Measurements from ENCODE around the gene RNASE9.
"Not testable (repeated sequence)": the region's sequence is repeated elsewhere in the genome, so short reads cannot be mapped to it uniquely, and the experiment has no call there.

Gene RNASE9

DNA sequence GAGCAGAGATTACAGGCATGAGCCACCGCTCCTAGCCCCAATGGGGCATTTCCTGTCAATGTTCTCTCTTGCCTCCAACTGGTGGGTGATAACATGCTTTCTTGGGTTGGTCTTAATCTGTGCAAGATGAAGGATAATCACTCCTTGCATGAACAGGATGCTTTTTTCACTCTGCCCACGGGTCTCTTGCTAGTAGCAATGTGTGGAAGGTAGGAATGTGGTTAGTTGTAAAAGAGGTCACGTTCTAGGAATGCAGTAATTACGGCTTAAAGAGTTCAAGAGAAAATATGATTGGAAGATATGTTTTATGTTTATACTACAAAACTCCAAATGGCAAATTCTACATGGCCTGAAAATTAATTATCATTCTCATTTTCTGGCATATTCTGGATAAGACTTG lies 45.0 kb downstream of the RNASE9 start:
- no peak for DNase-seq

DNA sequence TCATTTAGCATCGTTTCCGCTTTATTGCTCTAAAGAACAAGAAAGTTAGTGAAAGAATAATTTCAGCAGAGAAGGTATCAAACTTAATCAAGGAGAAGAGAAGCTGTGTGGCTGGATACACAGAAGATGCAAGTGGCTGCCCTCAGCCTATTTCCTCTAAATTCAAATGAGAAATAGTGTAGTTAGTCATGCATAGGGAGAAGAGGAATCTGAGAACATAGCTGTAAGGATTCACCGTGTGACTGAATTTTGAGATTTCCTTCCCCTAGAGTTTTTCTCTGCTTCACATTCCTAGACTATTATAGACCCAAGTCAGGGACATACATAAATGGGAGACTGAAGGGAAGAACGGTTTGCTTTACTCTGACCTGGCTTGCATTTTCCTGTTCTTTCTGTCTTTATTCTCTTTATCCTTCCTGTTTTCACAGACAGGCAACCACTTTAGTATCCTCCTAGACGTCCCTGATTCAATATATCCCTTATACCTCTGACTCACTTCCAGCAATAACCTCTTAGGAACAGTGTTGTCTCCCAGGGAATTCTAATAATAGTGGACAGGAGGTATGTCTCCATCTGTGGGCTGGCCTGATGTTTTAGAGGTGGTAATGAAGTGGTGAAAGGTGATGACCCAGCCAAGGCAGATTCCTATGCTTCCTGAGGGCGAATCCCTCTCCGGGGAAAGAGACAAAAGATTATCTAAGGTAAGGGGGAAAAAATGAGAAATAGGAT lies 48.5 kb downstream of the RNASE9 start:
- no peak for DNase-seq

DNA sequence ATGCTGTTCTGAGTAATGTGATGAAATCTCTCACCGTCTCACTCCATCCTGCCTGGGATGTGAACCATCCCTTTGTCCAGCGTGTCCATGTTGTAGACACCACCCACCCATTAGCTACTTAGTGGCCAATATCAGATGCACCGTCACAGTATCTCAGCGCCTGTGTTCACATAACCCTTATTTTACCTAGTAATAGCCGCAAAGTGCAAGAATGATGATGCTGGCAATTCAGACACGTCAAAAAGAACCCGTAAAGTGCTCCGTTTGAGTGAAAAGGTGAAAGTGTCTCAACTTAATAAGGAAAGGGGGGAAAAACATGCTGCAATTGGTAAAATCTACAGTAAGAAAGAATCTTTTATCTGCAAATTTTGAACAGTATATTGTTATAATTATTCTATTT lies 52.5 kb downstream of the RNASE9 start:
- no peak for DNase-seq

DNA sequence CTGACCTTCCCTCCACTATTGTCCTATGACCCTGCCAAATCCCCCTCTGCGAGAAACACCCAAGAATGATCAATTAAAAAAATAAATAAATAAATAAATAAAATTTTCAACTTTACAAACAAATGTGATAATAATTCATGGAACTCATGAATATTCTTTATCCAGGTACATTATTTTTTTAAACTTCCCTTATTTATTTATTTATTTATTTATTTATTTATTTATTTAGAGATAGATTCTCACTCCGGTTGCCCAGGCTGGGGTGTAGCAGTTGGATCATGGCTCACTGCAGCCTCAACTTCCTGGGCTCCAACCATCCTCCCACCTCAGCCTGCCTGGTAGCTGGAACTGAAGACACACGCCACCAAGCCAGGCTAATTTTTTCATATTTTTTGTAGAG lies 53.3 kb downstream of the RNASE9 start:
- DNase-seq: not testable (repeated sequence)

DNA sequence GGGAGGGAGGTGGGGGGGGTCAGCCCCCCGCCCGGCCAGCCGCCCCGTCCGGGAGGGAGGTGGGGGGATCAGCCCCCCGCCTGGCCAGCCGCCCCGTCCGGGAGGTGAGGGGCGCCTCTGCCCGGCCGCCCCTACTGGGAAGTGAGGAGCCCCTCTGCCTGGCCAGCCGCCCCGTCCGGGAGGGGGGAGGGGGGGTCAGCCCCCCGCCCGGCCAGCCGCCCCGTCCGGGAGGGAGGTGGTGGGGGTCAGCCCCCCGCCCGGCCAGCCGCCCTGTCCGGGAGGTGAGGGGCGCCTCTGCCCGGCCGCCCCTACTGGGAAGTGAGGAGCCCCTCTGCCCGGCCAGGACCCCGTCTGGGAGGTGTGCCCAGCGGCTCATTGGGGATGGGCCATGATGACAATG lies 54.1 kb downstream of the RNASE9 start:
- DNase-seq: not testable (repeated sequence)

DNA sequence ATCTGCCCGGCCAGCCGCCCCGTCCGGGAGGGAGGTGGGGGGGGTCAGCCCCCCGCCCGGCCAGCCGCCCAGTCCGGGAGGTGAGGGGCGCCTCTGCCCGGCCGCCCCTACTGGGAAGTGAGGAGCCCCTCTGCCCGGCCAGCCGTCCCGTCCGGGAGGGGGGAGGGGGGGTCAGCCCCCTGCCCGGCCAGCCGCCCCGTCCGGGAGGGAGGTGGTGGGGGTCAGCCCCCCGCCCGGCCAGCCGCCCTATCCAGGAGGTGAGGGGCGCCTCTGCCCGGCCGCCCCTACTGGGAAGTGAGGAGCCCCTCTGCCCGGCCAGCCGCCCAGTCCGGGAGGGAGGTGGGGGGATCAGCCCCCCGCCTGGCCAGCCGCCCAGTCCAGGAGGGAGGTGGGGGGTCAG lies 54.6 kb downstream of the RNASE9 start:
- DNase-seq: not testable (repeated sequence)

Data from stimulated activated CD8-positive, alpha-beta memory T cell treated with anti-CD3 and anti-CD28 coated beads, Interleukin-4, amount 100 ng/mL, for 48 hours (primary cell).